Kidney (tissue), 14 donors: ENCODE measurements around the gene TAF5L. TPM values are rescaled to one million over a fixed set of nuclear protein-coding genes. Genes with fewer than 3 reads are reported as not detected.

ENCODE experiments used
- DNase-seq, 5 donors: peaks; one replicate each; pipeline ENCODE4 v3.0.0-alpha.2; 2013 to 2020
- FAIRE-seq: peaks from 2 replicates; lab custom pipeline; 2012; peaks lifted over from hg19 to GRCh38; lab: Jason Lieb, UNC
- H3K27ac ChIP-seq, 2 donors: one replicate each; pipeline ENCODE4 v1.7.0; 2013; ENCODE audit warnings: low read depth in 2 of 2, low read length in 2 of 2, inconsistent platforms in 1 of 2
- H3K27me3 ChIP-seq: one replicate; pipeline ENCODE4 v1.7.1; 2013; ENCODE audit warnings: low read length, inconsistent platforms; ENCODE audit not compliant: control insufficient read depth, insufficient read depth
- H3K36me3 ChIP-seq, 3 donors: one replicate each; pipeline versions ENCODE4 v1.7.0 to v1.7.1; 2013; ENCODE audit warnings: low read length in 3 of 3, control low read depth in 1 of 3, inconsistent platforms in 1 of 3; ENCODE audit not compliant: insufficient read depth in 3 of 3, control insufficient read depth in 2 of 3
- H3K4me1 ChIP-seq, 3 donors: one replicate each; pipeline versions ENCODE4 v1.7.0 to v1.7.1; 2013; ENCODE audit warnings: low read length in 3 of 3, inconsistent platforms in 1 of 3, low read depth in 1 of 3; ENCODE audit not compliant: control insufficient read depth in 2 of 3, insufficient read depth in 2 of 3
- H3K4me3 ChIP-seq, 3 donors: one replicate each; pipeline versions ENCODE4 v1.7.0 to v1.8.1; 2013; ENCODE audit warnings: low read length in 3 of 3, control low read depth in 1 of 3, inconsistent platforms in 1 of 3
- H3K9ac ChIP-seq, 3 donors: one replicate each; pipeline versions ENCODE4 v1.7.0 to v1.7.1; 2013; ENCODE audit warnings: low read length in 3 of 3, control low read depth in 1 of 3, inconsistent platforms in 1 of 3
- H3K9me3 ChIP-seq, 3 donors: one replicate each; pipeline versions ENCODE4 v1.7.0 to v1.7.1; 2013; ENCODE audit warnings: low read length in 3 of 3, control low read depth in 1 of 3, inconsistent platforms in 1 of 3; ENCODE audit not compliant: control insufficient read depth in 2 of 3, insufficient read depth in 1 of 3
- intact Hi-C: fragments of 100-400 bp; cut with DNase I; formaldehyde crosslinking; loops from one replicate; pipeline ENCODE4 v1.11.1; 2022
- polyA plus RNA-seq: library from polyadenylated mRNA; stranded (reverse); fragments of 350-450 nt; fragmentation: Illumina TruSeq; extraction: RNeasy Lipid Tissue Mini Kit (QIAGEN cat#74804); gene quantifications from one replicate; pipeline ENCODE4 v1.2.3, GENCODE V29; 2014; ENCODE audit warnings: low read depth, low replicate concordance; ENCODE audit not compliant: insufficient read depth
- total RNA-seq: library from RNA; stranded (reverse); fragmentation: NEBNext Ultra II Directional; extraction: Animal tissue kit (Norgen Biotek cat#: 25700); gene quantifications from one replicate; pipeline ENCODE4 v1.2.1, GENCODE V29; 2021
- TF ChIP-seq, protein P1 (sequence below): IDR thresholded peaks from 3 replicates; pipeline ENCODE4 v1.5.1; 2012; ENCODE audit warnings: mild to moderate bottlenecking, moderate library complexity, borderline replicate concordance; ENCODE audit not compliant: insufficient read depth; ENCODE audit errors: extremely low read depth
- donor health status: control.
- donor health status: control.
- donor health status: control.
- donor health status: control.
- donor health status: control.
- donor health status: DM: yes; HTN: yes; CAD: no.
- donor health status: Normal renal cell carcinoma (clear cell type).

The TAF5L gene
- total and polyA plus RNA-seq, 2 donors from 2014 or later = 7.1 to 19.6 TPM

DNA sequence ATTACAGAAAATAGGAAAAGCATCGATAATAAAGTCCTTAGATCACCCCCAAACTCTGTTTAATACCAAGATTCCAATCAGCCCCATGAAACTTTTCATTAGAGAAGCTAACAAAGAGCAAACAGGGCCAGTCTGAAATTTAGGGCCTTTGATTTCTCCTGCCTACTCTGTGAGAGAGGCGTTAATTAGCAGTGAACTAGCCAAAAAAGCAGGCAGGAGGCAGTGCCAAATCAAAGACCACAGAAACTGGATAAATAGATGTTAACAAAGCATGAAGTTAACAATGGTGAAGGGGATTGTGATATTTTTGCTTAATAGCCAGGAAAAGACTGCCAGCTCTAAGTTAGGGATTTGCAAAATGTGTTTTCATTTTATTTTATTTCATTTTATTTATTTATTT, 11.2 kb downstream of the TAF5L start:
- no peak overlapping the region for H3K4me3 ChIP-seq
- TF ChIP-seq, protein P1, sequence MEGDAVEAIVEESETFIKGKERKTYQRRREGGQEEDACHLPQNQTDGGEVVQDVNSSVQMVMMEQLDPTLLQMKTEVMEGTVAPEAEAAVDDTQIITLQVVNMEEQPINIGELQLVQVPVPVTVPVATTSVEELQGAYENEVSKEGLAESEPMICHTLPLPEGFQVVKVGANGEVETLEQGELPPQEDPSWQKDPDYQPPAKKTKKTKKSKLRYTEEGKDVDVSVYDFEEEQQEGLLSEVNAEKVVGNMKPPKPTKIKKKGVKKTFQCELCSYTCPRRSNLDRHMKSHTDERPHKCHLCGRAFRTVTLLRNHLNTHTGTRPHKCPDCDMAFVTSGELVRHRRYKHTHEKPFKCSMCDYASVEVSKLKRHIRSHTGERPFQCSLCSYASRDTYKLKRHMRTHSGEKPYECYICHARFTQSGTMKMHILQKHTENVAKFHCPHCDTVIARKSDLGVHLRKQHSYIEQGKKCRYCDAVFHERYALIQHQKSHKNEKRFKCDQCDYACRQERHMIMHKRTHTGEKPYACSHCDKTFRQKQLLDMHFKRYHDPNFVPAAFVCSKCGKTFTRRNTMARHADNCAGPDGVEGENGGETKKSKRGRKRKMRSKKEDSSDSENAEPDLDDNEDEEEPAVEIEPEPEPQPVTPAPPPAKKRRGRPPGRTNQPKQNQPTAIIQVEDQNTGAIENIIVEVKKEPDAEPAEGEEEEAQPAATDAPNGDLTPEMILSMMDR = no peak

DNA sequence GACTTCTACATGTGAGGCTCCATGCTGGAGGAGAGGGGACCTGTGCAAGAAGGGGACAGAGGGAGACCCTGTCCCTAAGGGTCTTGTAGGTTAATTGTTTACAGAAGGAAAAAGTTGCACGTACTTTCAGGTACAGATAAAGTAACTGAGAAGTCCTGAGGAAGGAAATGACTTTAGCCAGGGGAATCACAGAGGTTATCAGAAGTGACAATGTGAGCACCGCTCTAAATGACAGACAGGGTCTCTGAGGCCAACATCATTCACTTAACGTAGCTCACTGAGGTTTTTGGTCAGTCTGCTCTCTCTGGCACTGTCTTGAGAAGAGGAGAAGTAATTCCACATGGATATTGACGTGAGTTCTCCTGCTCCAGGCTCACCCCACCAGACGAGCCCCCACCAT, 12.0 kb downstream of the TAF5L start:
- intact Hi-C loops = no loop called here
- Histone ChIP-seq H3K36me3 (peaks cover 3 to 39% (median 31%) of the 10 kb centered on the region in 3 donors), H3K27ac (no peak overlapping the region), H3K4me1 (no peaks in the 10 kb centered on the region), H3K9ac (no peak overlapping the region), H3K27me3 (no peaks in the 10 kb centered on the region), H3K9me3 (no peaks in the 10 kb centered on the region), H3K4me3 (no peak overlapping the region)
- DNase-seq = no peak
- no peak for FAIRE-seq
- TF ChIP-seq, protein P1 = no peak

More for the DNA sequence above, 11.2 kb downstream of the TAF5L start:
- peaks cover 3 to 31% (median 25%) of the 10 kb centered on the region in 3 donors for H3K36me3 ChIP-seq
- FAIRE-seq (no peak), DNase-seq (no peak)
- intact Hi-C loops = no loop called here
- H3K27ac ChIP-seq = no peak overlapping the region
- H3K9ac ChIP-seq = no peak overlapping the region
- no peaks in the 10 kb centered on the region for H3K27me3 ChIP-seq
- no peaks in the 10 kb centered on the region for H3K9me3 ChIP-seq
- H3K4me1 ChIP-seq = no peaks in the 10 kb centered on the region

DNA sequence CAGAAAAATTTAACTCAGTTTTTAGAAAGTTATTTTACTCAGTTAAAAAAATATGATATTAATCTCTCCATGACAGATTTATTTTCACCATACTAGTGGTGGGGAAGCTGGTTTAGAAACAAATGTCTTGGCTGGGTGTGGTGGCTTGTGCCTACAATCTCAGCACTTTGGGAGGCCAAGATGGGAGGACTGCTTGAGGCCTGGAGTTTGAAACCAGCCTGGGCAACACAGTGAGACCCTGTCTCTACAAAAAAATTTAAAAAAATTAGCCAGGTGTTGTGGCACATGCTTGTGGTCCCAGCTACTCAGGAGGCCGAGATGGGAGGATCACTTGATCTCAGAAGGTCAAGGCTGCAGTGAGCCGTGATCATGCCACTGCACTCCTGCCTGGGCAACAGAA, 17.3 kb downstream of the TAF5L start:
- Histone ChIP-seq H3K36me3 (peaks cover 3 to 51% (median 36%) of the 10 kb centered on the region in 3 donors), H3K9me3 (no peaks in the 10 kb centered on the region), H3K4me1 (no peaks in the 10 kb centered on the region), H3K9ac (no peak overlapping the region), H3K4me3 (no peak overlapping the region), H3K27ac (no peak overlapping the region), H3K27me3 (no peaks in the 10 kb centered on the region)
- DNase-seq = no peak
- TF ChIP-seq, protein P1 = no peak
- intact Hi-C loops = no loop called here
- FAIRE-seq = no peak

DNA sequence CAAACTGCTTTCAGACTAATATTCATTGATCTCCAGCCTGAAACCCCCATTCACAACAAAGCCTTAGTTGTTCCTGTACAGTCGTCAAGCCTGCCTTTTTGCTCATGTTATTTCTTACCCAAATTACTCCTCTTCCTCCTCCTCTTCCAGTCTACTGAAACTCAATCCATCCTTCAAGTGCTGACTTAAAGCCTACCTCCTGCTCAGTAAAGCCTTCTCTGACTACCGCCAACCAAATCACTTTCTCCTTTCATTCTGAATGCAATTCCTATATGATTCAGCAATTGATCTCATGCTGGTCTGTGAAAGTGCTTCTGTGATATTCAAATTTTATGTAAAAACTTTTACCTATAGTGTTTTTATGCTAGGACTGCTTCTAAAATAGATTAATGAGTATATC, 18.6 kb downstream of the TAF5L start:
- Histone ChIP-seq H3K9ac (no peak overlapping the region), H3K4me1 (no peaks in the 10 kb centered on the region), H3K36me3 (peaks cover 3 to 50% (median 37%) of the 10 kb centered on the region in 3 donors), H3K9me3 (no peaks in the 10 kb centered on the region), H3K4me3 (no peak overlapping the region), H3K27ac (no peak overlapping the region), H3K27me3 (no peaks in the 10 kb centered on the region)
- TF ChIP-seq, protein P1 = no peak
- intact Hi-C loops = no loop called here
- no peak for FAIRE-seq
- no peak for DNase-seq
